ENCODE data around the gene C1orf226.
"Not testable (repeated sequence)": the region's sequence is repeated elsewhere in the genome, so short reads cannot be mapped to it uniquely, and the experiment has no call there.

C1orf226 gene

GRCh38 chr1:162381383-162381782, at the start of gene C1orf226:
Gene C1orf226, plus strand, starts transcription at chr1:162381728. Its CDS starts 174 bp downstream, at chr1:162381902.
- DNase-seq: no peak

- DNase-seq: no peak
Measured at GRCh38 chr1:162333991-162334390, 47.5 kb upstream of the C1orf226 start.

- no peak for DNase-seq
Measured at GRCh38 chr1:162335126-162335525, 46.4 kb upstream of the C1orf226 start.

- no peak for DNase-seq
Measured at GRCh38 chr1:162336621-162337285, 44.8 kb upstream of the C1orf226 start.

GRCh38 chr1:162342452-162342983, 39.0 kb upstream of the C1orf226 start:
- DNase-seq: no peak

GRCh38 chr1:162343470-162343869, 38.1 kb upstream of the C1orf226 start:
- DNase-seq: no peak

- DNase-seq: no peak
Measured at GRCh38 chr1:162347281-162347680, 34.2 kb upstream of the C1orf226 start.

GRCh38 chr1:162349635-162350330, 31.7 kb upstream of the C1orf226 start:
- no peak for DNase-seq

- DNase-seq: no peak
Measured at GRCh38 chr1:162351246-162351842, 30.2 kb upstream of the C1orf226 start.

GRCh38 chr1:162351874-162352273, 29.7 kb upstream of the C1orf226 start:
- DNase-seq: not testable (repeated sequence)

- no peak for DNase-seq
Measured at GRCh38 chr1:162353078-162353477, 28.4 kb upstream of the C1orf226 start.

GRCh38 chr1:162353702-162354101, 27.8 kb upstream of the C1orf226 start:
- DNase-seq: no peak

GRCh38 chr1:162357681-162358266, 23.8 kb upstream of the C1orf226 start:
- DNase-seq: no peak

- no peak for DNase-seq
Measured at GRCh38 chr1:162358928-162359327, 22.6 kb upstream of the C1orf226 start.

- no peak for DNase-seq
Measured at GRCh38 chr1:162359523-162360236, 21.8 kb upstream of the C1orf226 start.

- DNase-seq: no peak
Measured at GRCh38 chr1:162360237-162360873, 21.2 kb upstream of the C1orf226 start.

GRCh38 chr1:162360874-162361260, 20.7 kb upstream of the C1orf226 start:
- DNase-seq: no peak

- no peak for DNase-seq
Measured at GRCh38 chr1:162361349-162361748, 20.2 kb upstream of the C1orf226 start.

GRCh38 chr1:162363823-162364222, 17.7 kb upstream of the C1orf226 start:
- DNase-seq: no peak

- DNase-seq: no peak
Measured at GRCh38 chr1:162364498-162364897, 17.0 kb upstream of the C1orf226 start.

- no peak for DNase-seq
Measured at GRCh38 chr1:162365284-162366020, 16.1 kb upstream of the C1orf226 start.

GRCh38 chr1:162366149-162366548, 15.4 kb upstream of the C1orf226 start:
- DNase-seq: no peak
